Measurements from ENCODE around the gene PTPN4.

PTPN4 gene

DNA sequence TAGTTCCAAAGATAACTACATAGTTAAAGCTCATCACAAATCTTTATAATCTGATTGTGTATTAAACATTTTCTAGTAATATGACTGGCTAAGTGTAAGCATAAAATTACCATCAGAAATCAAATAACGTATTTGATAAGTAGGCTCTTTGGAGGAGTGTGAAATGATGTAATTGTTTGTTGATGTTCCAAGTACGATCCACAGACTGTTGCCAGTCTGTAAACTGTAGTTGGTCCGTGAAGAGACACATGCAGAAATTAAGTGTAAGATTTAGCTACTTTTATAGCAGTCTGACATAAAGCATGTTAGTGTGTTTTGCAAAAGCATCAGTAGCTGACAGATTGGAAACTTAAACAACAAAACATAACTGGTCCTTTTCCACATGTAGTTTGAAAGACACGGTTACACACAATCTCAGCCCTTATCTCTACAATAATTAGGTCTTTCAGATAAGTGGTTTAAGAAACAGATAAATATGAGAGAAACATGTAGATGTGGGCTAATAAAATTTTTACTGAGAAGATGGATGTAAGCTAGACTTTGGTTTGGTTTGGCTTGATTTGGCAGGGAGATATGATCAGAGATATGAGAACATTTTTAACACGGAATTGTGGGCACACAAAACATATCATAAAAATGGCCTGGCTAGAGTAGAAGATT is 138.1 kb downstream of the PTPN4 start:
- in situ Hi-C loops (cut with MboI; ENCODE audit: low pct_unique_long_range_greater_than_20kb, low sequenced_read_pairs), result no loop called here
- no peak for DNase-seq

DNA sequence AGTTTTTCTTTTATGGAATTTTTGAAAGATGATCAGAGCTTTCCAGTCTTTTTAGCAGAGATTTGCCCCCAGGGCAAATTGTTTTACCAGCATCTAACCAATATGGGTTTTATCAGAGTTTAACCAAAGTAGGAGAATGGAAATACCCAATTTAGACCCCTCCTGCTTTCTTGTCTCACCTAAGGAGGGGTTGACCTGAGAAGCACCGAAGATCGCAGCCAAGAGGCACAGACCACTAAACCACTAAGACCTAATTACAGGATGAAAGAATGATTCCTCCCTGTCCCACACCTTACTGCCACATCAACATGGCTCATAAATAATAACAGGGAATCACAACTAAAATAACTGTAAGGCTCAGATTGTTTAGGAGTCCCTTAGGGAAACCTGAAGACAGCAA is 141.3 kb downstream of the PTPN4 start:
- no peak for DNase-seq
- in situ Hi-C loops (cut with MboI; ENCODE audit: low pct_unique_long_range_greater_than_20kb, low sequenced_read_pairs), result no loop called here

DNA sequence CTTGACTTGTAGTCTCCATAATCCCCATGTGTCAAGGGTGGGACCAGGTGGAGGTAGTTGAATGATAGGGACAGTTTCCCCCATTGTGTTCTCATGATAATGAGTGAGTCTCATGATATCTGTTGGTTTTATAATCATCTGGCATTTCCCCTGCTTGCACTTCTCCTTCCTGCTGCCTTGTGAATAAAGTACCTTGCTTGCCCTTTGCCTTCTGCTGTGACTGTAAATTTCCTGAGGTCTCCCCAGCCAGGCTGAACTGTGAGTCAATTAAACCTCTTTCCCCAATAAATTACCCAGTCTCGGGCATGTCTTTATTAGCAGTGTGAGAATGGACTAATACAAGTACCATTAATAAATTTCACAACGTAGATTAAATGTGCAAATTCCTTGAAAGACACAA is 150.8 kb downstream of the PTPN4 start:
- in situ Hi-C loops (cut with MboI; ENCODE audit: low pct_unique_long_range_greater_than_20kb, low sequenced_read_pairs), result no loop called here
- no peak for DNase-seq

DNA sequence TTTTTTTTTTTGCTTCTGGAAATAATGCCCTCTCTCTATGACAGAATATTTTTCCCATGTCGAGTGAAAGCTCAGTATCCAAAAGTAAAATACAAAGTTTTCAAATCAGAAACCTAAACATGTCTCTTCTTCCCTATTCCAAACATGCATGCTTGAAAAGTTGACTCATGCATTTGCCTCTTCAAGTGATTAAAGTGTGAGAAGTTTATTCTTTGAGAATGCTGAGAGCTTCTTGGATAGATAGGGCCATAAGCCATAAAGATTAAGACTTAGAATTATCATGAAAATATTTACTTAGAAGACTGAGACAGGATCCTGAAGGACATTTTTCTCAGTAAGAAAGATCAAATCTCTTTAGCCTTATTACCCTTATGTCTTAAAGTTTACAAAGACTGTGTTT is 154.5 kb downstream of the PTPN4 start:
- in situ Hi-C loops (cut with MboI; ENCODE audit: low pct_unique_long_range_greater_than_20kb, low sequenced_read_pairs), result no loop called here
- DNase-seq, result no peak

DNA sequence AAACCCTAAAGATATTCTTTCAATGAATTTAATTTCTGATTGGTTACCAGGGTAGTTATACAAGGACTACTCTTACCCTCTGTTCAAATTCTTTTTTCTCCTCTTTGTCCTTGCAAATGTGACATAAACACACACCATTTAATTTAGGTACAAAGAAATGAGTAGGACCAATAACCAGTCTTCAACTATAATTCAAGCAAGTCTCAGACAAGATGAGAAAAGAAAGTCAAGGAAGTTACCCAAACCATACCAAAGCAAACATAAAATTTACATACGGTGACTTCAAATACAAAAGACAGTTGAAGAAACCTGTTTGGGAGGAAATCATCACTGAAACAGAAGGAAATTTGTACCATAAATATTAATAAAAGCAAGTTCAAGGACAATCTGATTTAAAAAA is 162.1 kb downstream of the PTPN4 start:
- in situ Hi-C loops (cut with MboI; ENCODE audit: low pct_unique_long_range_greater_than_20kb, low sequenced_read_pairs), result no loop called here

DNA sequence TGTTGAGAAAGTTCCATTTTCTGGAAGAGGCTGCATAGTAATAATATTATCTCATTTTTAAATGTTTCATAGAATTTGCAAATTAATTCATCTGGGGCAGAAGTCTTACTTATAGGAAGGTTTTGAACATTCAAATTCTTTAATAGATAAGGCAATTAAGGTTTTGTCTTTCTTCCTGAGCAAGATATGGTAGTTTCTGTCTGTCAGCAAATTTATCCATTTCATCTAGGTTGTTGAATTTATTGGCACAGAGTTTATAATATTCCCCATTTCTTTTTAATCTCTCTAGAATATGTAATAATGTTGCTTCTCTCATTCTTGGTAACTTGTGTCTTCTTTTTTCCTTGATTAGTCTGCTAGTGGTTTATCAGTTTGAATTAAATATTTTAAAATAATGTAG is 163.0 kb downstream of the PTPN4 start:
- in situ Hi-C loops (cut with MboI; ENCODE audit: low pct_unique_long_range_greater_than_20kb, low sequenced_read_pairs), result no loop called here
- no peak for DNase-seq

More for the DNA sequence above, 162.1 kb downstream of the PTPN4 start:
- DNase-seq, result no peak

DNA sequence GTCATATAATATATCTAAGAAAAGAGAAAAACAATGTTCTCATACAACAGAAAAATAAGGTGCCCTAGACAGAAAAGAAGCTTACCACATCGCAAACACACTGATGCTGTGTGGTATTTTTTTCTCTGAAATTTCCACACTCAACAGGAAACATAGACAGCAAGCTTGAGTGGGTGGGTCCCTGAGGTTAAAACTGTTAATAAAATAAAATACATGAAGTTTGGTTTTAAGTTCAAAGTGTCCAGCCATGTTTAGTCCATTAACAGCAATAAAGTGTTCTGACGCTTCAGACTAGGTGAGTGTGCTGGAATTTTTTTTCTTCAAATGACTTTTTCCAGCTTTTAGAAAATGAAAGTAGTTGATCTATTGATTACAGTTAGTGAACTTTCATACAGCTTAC is 169.8 kb downstream of the PTPN4 start:
- peak; percentile 9 for DNase-seq
- in situ Hi-C loops (cut with MboI; ENCODE audit: low pct_unique_long_range_greater_than_20kb, low sequenced_read_pairs), result no loop called here

DNA sequence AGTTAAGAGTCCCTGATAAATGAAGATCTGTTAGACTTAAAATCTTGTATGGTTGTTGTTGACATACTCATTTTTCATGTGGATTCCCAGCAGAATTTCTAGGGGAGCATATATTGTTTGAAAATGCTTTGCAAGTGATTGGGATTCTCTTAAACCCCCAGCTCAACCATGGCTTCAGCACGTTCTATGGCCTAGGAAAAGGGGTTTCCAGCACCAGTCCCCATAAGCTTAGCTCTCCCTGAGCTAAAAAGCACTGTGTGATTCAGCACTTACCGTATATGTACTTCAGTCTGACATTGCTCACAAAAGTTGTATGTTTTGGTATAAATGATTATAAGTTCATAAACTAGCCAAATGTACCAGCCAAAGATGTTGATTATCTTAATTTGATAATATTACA is 173.1 kb downstream of the PTPN4 start:
- in situ Hi-C loops (cut with MboI; ENCODE audit: low pct_unique_long_range_greater_than_20kb, low sequenced_read_pairs), result no loop called here
- DNase-seq, result no peak

DNA sequence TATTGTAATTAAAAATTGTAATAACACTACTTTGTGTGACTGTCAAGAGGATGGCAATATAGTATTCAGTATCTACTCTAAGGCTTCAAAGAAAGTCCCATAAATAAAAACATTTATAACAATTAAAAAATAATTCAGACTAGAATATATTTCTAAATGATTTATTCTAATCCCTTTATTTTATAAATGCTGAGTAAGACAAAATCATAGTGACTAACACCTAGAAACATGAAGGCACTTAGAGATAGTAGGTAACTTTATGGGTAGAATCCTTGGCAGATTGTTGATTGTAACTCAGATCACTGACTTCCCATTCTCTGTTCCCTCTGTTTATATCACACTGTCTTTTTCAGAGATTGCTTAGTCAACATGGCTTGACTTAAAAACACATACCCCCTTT is 174.6 kb downstream of the PTPN4 start:
- DNase-seq, result no peak
- in situ Hi-C loops (cut with MboI; ENCODE audit: low pct_unique_long_range_greater_than_20kb, low sequenced_read_pairs), result no loop called here

DNA sequence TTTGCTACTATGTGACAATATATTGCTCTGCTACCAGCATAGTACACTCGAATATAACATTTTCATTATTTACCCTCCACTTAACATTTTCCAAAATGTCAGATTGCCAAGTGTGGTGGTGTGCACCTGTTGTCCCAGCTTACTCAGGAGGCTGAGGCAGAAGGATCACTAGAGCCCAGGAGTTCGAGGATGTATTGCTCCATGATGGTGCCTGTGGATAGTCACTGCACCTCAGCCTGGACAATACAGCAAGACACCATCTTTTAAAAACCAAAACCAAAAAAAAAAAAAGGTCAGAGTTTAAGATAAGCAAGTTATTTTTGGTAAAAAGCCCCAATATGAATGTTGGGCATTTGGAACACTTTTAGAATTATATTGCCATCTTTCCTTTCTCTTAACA is 178.0 kb downstream of the PTPN4 start:
- no peak for DNase-seq
- in situ Hi-C loops (cut with MboI; ENCODE audit: low pct_unique_long_range_greater_than_20kb, low sequenced_read_pairs), result no loop called here

DNA sequence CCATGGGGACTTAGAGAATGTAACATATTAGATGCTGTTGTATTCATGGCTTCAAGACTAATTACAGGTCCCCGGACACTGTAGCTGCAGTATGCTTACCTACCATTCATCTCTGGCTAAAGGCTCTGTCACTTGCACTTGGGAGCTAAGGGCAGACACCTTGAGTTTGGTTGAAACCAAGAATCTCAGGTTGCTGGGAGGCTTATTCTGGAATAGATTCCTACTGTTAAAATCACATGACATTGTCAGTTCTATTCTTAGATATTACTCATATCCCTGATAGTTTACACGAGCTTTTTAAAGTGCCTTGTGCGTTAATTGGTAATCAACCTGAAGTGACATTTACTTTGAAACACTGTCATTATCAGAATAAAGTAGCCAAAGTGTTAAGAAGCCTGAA is 180.2 kb downstream of the PTPN4 start:
- DNase-seq, result no peak
- in situ Hi-C loops (cut with MboI; ENCODE audit: low pct_unique_long_range_greater_than_20kb, low sequenced_read_pairs), result no loop called here

DNA sequence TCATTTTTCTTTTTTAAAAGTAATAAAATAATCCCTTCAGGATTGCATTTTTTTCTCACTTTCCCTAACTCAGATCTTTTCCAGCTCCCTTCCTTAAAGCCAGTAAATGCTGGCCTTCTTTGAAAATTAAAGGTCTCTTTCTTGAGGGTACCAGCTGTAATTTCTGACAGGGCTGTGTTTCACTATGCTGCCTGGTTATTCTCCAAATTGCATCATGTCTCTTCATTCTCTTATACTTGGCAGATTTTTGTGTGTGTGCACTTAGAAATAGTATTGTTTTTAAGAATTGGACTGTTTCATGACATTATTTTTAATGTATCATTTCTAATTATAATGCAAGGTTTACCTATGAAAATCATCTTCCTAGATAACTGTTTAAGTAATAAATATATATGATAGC is 181.1 kb downstream of the PTPN4 start:
- in situ Hi-C loops (cut with MboI; ENCODE audit: low pct_unique_long_range_greater_than_20kb, low sequenced_read_pairs), result no loop called here
- no peak for DNase-seq

DNA sequence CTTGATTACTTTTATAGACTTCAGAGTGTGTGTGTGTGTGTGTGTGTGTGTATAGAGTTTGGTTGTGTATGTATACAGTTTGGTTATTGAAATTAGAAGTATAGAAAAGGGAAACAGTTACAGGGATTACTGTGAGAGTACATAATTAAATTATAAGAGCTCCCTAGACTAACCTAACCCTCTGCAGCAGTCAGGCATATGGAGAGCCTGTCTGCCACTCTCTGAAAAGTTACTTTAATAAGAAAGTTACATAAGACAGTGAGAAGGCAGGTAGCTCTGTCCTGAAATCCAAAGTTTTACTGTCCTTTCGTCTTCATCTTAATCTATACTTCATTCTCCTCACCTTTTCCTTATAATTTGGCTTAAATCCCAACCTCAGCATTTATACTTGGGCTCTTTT is 181.7 kb downstream of the PTPN4 start:
- DNase-seq, result no peak
- in situ Hi-C loops (cut with MboI; ENCODE audit: low pct_unique_long_range_greater_than_20kb, low sequenced_read_pairs), result no loop called here

DNA sequence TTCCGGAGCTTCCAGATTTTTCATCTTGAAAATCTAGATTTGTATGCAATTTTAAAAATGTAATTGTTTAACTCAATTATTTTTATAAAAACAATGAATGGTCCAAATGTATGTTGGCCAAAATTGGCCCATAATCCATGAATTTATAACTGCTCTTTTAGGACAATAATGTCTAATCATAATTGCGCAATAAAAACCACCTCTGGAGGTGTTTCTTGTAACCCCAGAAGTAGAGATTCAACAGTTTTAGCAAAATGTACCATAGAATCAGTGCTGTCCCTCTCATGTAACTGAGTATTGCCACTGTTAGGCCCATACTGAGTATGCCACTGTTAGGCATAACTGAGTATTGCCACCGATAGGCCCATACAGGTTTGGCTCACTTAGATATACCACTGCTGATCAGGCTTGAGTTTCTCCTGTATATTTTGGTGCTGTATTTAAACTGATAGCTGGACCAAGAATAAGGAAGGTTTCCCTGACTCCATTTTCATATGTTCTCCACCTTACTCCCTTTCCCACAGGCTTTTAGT is 182.3 kb downstream of the PTPN4 start:
- no peak for DNase-seq
- in situ Hi-C loops (cut with MboI; ENCODE audit: low pct_unique_long_range_greater_than_20kb, low sequenced_read_pairs), result no loop called here

DNA sequence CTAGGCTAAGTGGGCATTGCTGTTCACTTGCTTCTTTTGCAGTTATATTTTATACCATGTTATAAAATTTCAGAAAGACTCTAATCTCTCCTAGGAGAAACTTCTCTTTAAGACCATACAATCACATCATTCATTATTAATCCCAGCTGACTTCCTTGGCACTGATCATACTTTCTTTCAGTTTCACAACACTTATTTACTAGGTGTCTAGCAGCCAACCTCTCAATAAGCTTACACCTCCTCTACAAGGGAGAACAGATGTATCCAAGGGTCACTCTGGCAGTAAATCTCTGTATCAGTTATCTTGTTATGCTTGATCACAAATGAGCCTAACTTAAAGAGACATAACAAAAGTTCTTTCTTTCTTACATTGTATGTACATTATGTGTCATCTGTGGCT is 183.3 kb downstream of the PTPN4 start:
- DNase-seq, result no peak
- in situ Hi-C loops (cut with MboI; ENCODE audit: low pct_unique_long_range_greater_than_20kb, low sequenced_read_pairs), result no loop called here

DNA sequence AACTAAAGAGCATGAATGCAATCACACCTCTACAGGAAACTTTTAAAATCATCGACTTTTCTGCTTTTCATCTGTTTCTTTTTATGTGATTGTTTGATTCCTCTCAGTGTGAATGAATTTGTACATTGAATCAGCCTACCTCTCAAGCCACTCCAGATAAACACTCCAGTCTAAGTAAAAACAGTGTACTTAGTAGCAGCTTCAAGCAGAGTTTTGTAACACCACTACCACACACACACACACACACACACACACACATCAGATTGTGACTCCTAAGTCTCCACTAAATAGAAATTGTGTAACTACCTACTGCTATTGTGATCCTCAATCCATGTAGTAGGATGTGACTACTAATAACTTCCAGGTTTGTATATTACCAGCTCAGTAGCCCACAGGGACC is 187.8 kb downstream of the PTPN4 start:
- DNase-seq, result no peak
- in situ Hi-C loops (cut with MboI; ENCODE audit: low pct_unique_long_range_greater_than_20kb, low sequenced_read_pairs), result no loop called here

DNA sequence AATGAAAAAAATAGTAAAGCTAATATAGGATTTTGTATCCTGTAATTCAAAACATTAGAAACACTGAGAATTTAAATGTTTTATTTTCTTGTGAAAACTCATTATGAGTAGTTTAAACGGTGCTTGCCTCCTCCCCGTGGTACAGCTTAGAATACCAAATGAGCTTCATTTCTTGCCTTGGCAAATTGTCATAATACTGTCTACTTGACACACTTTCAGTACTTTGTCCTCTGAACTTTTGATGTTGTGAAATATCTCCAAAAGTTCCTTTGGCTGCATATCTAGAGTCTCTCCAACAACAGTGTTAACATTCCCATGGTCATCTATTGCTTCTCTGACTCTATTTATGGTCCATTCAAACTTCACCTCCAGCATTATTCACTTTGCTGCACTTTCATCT is 191.2 kb downstream of the PTPN4 start:
- in situ Hi-C loops (cut with MboI; ENCODE audit: low pct_unique_long_range_greater_than_20kb, low sequenced_read_pairs), result no loop called here
- DNase-seq, result no peak

DNA sequence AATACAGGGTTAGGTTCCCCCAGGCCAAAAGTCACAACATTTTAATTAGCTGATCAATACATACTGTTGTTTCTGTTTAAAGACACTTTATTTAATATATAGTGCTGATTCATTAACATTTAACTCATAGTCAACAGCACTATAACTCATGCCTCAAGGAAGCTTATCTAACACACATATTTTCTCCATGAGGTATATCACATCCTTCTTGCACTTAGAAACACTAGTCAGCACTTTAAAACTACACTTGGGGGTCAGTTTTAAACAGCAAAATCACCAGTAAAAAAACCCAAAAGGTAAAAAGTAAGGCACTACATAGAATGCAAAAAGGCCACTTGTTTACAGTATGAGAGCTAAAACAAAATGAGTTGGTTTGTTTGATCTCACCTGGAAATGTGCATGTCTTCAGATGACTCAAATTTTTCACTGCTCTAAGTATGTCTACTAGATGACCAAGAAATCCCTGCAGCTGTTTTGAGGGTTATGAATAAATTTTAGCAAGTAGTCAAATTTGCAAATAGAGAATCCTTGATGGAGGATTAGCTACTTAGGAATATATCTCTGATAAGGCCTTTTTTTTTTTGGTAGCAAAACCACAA is 199.0 kb downstream of the PTPN4 start:
- in situ Hi-C loops (cut with MboI; ENCODE audit: low pct_unique_long_range_greater_than_20kb, low sequenced_read_pairs), result no loop called here
- DNase-seq, result no peak

DNA sequence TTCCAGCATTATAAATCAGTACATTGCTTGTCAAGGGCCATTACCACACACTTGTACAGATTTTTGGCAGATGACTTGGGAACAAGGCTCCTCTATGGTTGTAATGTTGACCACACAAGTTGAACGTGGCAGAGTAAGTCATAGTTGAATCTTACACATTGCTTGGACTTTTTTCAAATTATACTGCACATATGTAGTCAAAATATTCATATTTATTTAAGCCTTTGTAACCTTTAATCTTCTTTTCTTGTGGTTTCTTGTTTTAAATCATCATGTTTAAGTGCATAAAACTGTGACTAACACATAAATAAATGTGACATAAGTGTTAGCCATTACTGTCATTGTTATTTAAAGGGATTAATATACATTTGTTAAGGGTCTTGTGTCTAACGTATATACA is 201.1 kb downstream of the PTPN4 start:
- DNase-seq, result no peak
- in situ Hi-C loops (cut with MboI; ENCODE audit: low pct_unique_long_range_greater_than_20kb, low sequenced_read_pairs), result no loop called here

DNA sequence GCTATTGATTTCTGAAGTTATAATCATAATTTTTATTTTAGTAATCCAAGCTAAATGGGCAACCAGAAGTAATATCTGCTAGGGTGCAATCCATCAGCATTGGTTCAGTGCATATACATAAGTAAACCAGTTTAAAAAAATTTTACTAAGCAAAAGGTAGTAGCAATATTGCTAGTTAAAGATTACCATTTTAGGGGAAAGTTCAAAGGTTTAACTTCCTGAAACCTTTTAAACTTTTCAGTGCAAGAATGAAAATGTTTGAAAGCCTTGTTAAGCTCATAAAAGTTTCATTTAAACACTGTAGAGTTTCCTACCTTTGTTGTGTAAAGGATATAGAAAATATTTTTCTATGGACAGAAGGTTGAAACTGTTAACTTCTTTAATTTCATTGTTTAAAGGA is 222.2 kb downstream of the PTPN4 start:
- no peak for DNase-seq
- in situ Hi-C loops (cut with MboI; ENCODE audit: low pct_unique_long_range_greater_than_20kb, low sequenced_read_pairs), result no loop called here

DNA sequence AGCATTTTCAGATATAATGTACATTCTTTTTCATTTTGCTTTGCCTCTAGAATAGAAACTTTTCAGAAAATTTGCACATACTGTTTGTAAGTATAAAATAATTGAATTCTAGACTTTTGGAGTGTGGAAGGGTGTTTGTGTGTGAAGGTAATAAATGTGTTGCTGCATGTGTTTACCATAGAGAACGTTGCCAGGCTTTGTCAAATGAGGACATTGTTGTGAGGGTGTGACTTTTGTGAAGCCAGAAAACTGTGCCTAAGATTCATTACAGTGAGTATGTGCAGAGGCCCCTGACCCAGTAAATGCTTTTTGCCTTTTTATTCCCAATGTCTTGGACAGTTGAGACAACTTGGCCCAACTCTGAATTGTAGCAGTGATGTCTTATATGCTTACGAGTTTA is 222.8 kb downstream of the PTPN4 start:
- in situ Hi-C loops (cut with MboI; ENCODE audit: low pct_unique_long_range_greater_than_20kb, low sequenced_read_pairs), result no loop called here
- DNase-seq, result no peak
